Loucy (cell line): Measurements from ENCODE around the gene RNU5B-1.

Experiments
- EZH2phosphoT487 ChIP-seq: fragments of 200-600 bp; IDR thresholded peaks from 2 replicates; pipeline ENCODE4 v1.6.1; 2018; ENCODE audit warnings: antibody characterized with exemption, mild to moderate bottlenecking, moderate library complexity, borderline replicate concordance
- TF ChIP-seq, protein P1 (sequence below): fragments of 200-600 bp; sonication (generic); conservative IDR thresholded peaks from 2 replicates; pipeline ENCODE4 v1.5.1; 2014; ENCODE audit warnings: mild to moderate bottlenecking, antibody characterized with exemption, low read length

DNA sequence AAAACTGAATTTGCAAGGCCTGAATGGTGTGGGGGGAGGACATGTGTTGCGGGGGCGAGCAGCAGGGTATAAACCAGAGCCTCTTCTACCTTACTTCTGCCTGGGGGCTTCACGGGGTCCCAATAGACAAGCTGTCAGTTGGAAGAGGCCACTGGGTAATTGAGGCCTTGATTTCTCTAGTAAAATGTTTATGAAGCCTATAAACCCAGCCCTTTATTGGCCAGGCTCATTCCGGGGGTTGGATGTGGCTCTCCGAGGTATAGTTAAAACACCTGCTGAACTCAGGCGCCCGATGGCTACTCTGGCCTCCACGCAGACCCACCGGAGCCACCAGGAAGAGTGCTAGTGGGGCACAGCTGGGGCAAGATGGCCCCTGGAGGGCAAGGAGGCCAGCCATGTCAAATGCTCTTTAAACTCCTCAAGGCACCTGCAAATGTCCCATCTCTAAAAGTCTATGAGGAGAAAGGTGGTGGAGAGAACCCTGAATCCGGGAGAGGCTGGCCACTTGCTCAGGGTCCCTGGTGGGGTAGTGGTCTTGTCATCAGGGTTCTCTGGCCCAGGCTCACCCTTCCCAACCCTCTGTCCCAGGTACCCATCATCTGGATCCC, 39.0 kb downstream of the RNU5B-1 start:
- TF ChIP-seq, protein P1, sequence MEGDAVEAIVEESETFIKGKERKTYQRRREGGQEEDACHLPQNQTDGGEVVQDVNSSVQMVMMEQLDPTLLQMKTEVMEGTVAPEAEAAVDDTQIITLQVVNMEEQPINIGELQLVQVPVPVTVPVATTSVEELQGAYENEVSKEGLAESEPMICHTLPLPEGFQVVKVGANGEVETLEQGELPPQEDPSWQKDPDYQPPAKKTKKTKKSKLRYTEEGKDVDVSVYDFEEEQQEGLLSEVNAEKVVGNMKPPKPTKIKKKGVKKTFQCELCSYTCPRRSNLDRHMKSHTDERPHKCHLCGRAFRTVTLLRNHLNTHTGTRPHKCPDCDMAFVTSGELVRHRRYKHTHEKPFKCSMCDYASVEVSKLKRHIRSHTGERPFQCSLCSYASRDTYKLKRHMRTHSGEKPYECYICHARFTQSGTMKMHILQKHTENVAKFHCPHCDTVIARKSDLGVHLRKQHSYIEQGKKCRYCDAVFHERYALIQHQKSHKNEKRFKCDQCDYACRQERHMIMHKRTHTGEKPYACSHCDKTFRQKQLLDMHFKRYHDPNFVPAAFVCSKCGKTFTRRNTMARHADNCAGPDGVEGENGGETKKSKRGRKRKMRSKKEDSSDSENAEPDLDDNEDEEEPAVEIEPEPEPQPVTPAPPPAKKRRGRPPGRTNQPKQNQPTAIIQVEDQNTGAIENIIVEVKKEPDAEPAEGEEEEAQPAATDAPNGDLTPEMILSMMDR: no peak
- no peak for TF ChIP-seq EZH2phosphoT487
